HG03460 (cell line): ENCODE results near the gene BAAT.
A peak's percentile ranks its signal among the peaks of the same experiment; 100 is the strongest.

ENCODE experiments used
- ATAC-seq: cut with Tn5 transposase; IDR thresholded peaks from one replicate; pipeline ENCODE4 v1.9.1; 2021; ENCODE audit not compliant: unreplicated experiment

BAAT gene

GRCh38 chr9:101324245-101324804 lies 60.5 kb downstream of the BAAT start:
- ATAC-seq, result no peak

DNA sequence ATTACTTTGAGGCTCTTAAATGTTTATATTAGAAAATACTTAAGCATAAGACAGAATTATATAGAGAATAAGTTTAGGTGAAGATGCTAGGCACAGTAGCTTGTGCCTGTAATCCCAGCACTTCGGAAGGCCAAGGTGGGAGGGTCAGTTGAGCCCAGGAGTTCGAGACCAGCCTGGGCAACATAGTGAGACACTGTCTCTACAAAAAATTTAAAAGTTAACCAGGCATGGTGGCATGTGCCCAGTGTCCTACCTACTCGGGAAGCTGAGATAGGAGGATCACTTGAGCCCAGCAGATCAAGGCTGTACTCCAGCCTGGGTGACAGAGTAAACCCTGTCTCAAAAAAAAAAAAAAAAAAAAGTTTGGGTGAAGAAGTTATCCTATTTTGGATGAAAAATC lies 61.7 kb downstream of the BAAT start:
- no peak for ATAC-seq

DNA sequence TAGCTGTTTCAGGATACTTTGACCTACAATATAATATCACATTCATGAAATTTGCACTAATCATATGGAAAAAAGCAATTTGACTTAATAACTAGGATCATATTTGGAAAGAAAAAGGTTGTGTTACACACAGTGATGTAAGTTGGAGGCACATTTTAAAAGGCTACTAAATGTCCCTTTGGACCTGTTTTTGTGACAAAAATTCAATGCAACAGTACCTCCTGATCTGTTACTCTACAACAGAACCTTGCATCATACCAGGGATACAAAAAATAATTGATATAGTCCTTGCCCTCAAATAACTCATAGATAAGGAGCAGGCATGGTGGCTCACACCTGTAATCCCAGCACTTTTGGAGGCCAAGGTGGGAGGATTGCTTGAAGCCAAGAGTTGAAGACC lies 67.1 kb downstream of the BAAT start:
- ATAC-seq, result no peak

- no peak for ATAC-seq
Observed at GRCh38 chr9:101315112-101315450, 69.7 kb downstream of the BAAT start.

GRCh38 chr9:101312661-101313060 lies 72.1 kb downstream of the BAAT start:
- ATAC-seq, result no peak

- peak; percentile 84 for ATAC-seq
Observed at GRCh38 chr9:101311758-101312420, 72.9 kb downstream of the BAAT start.

DNA sequence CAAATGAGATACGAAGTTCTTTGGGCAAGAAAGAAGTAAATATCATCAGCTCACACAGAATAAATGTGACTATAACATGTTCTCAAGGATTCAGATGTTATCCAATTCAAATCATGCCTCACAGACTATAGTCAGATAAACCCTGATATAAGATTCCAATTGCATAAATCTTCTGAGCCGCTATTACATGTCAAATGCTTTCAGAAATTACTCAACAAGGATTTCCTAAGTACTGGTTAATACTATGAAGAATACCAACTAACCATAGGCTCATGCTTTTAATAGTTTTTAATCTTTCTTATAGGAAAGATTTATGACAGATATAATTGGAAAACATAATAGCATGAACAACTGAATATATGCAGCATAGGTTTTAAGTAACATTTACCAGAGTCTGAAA lies 73.6 kb downstream of the BAAT start:
- no peak for ATAC-seq
